H1 (cell line): ENCODE results near the gene FLCN. TPM values are rescaled to one million over a fixed set of nuclear protein-coding genes. Genes with fewer than 3 reads are reported as not detected.

Experiments used
- CTCF ChIA-PET: fragments of 300-600 bp; sonication (Branson Sonifier 250); formaldehyde crosslinking; loops from one replicate; lab custom pipeline; 2021; ENCODE audit not compliant: partially characterized antibody; lab: Charles Lee
- POLR2A ChIA-PET: fragments of 300-600 bp; sonication (Branson Sonifier 250); formaldehyde crosslinking; loops from one replicate; lab custom pipeline; 2021; ENCODE audit warnings: inconsistent platforms; ENCODE audit not compliant: partially characterized antibody; lab: Charles Lee
- DNase-seq, 2 experiments: peaks; one replicate each; pipeline versions ENCODE4 v3.0.0 to v3.0.0-alpha.2; 2010 to 2022; ENCODE audit warnings: low spot score in 2 of 2, low read depth in 1 of 2, mixed read lengths in 1 of 2
- FAIRE-seq: peaks from 2 replicates; lab custom pipeline; 2011; peaks lifted over from hg19 to GRCh38; lab: Jason Lieb, UNC
- H2AFZ ChIP-seq: 2 replicates; pipeline ENCODE4 v1.8.1; 2012; ENCODE audit warnings: low read length, inconsistent platforms
- H2AK5ac ChIP-seq: 2 replicates; pipeline ENCODE4 v1.6.1; 2013; ENCODE audit warnings: low read depth, low read length
- H2BK120ac ChIP-seq: replicated peaks from 2 replicates; pipeline ENCODE3; 2013; ENCODE audit warnings: low read depth, low read length, inconsistent platforms
- H2BK12ac ChIP-seq: 2 replicates; pipeline ENCODE4 v1.6.1; 2013; ENCODE audit warnings: low read depth, low read length
- H2BK15ac ChIP-seq: 2 replicates; pipeline ENCODE4 v1.6.1; 2013; ENCODE audit warnings: low read length
- H2BK20ac ChIP-seq: 2 replicates; pipeline ENCODE4 v1.6.1; 2013; ENCODE audit warnings: low read length
- H2BK5ac ChIP-seq: 2 replicates; pipeline ENCODE4 v1.6.1; 2013; ENCODE audit warnings: low read depth, low read length
- H3K14ac ChIP-seq: 2 replicates; pipeline ENCODE4 v1.6.1; 2013; ENCODE audit warnings: inconsistent platforms; ENCODE audit not compliant: insufficient read length
- H3K18ac ChIP-seq: 2 replicates; pipeline ENCODE4 v1.6.1; 2013; ENCODE audit warnings: low read length; ENCODE audit errors: extremely low read depth
- H3K23ac ChIP-seq: 2 replicates; pipeline ENCODE4 v1.6.1; 2013; ENCODE audit warnings: inconsistent platforms; ENCODE audit not compliant: insufficient read length
- H3K23me2 ChIP-seq: 2 replicates; pipeline ENCODE4 v1.6.1; 2013; ENCODE audit warnings: low read depth, low read length
- H3K27ac ChIP-seq: 2 replicates; pipeline ENCODE4 v1.6.1; 2011; ENCODE audit warnings: low read depth, low read length, inconsistent platforms
- H3K27me3 ChIP-seq, 4 experiments: replicated peaks in 1 of 4; 1 replicate in 1 of 4; 2 replicates in 3 of 4; pipeline versions ENCODE4 v1.6.1 to v1.8.1; 2011 to 2013; ENCODE audit warnings: low read length in 3 of 4, mild to moderate bottlenecking in 3 of 4, inconsistent platforms in 2 of 4, mixed read lengths in 2 of 4, moderate library complexity in 1 of 4; ENCODE audit not compliant: control insufficient read depth in 3 of 4, insufficient read depth in 3 of 4; ENCODE audit errors: extremely low read depth in 1 of 4
- H3K36me3 ChIP-seq, 4 experiments: 2 replicates each; pipeline versions ENCODE4 v1.6.1 to v1.8.1; 2011 to 2013; ENCODE audit warnings: mild to moderate bottlenecking in 4 of 4, low read length in 3 of 4, moderate library complexity in 2 of 4, control low read depth in 1 of 4, inconsistent platforms in 1 of 4; ENCODE audit not compliant: insufficient read depth in 4 of 4, control insufficient read depth in 2 of 4
- H3K4ac ChIP-seq: replicated peaks from 2 replicates; pipeline ENCODE3; 2013; ENCODE audit warnings: low read length, low read depth, mixed read lengths, inconsistent platforms; ENCODE audit not compliant: insufficient read length
- H3K4me1 ChIP-seq, 4 experiments: replicated peaks in 1 of 4; 1 replicate in 1 of 4; 2 replicates in 3 of 4; pipeline versions ENCODE4 v1.6.1 to v1.8.1; 2011 to 2013; ENCODE audit warnings: low read length in 3 of 4, inconsistent platforms in 2 of 4, mixed read lengths in 1 of 4; ENCODE audit not compliant: insufficient read depth in 4 of 4, control insufficient read depth in 3 of 4
- H3K4me2 ChIP-seq, 2 experiments: 2 replicates each; pipeline versions ENCODE4 v1.6.1 to v1.8.1; 2011 to 2013; ENCODE audit warnings: low read depth in 2 of 2, low read length in 2 of 2, control low read depth in 1 of 2, inconsistent platforms in 1 of 2, mild to moderate bottlenecking in 1 of 2; ENCODE audit not compliant: insufficient read depth in 1 of 2
- H3K4me3 ChIP-seq, 4 experiments: fragments of 200-600, 300-600 bp in 1 of 4; sonication (generic), shearing (Covaris generic), sonication (Bioruptor Twin) in 1 of 4; 2 replicates each; pipeline versions ENCODE4 v1.5.1 to v1.8.1; 2011 to 2016; ENCODE audit warnings: low read length in 4 of 4, low read depth in 3 of 4, control low read depth in 2 of 4, inconsistent platforms in 2 of 4, mild to moderate bottlenecking in 2 of 4, mixed read lengths in 1 of 4, moderate library complexity in 1 of 4; ENCODE audit not compliant: insufficient read depth in 2 of 4; ENCODE audit errors: extremely low read depth in 1 of 4
- H3K56ac ChIP-seq: replicated peaks from 2 replicates; pipeline ENCODE3; 2013; ENCODE audit warnings: low read depth, mild to moderate bottlenecking, mixed read lengths, low read length, inconsistent platforms; ENCODE audit not compliant: insufficient read length
- H3K79me1 ChIP-seq: 2 replicates; pipeline ENCODE4 v1.6.1; 2013; ENCODE audit warnings: low read depth, low read length, control low read depth
- H3K79me2 ChIP-seq, 2 experiments: 2 replicates each; pipeline versions ENCODE4 v1.6.1 to v1.8.1; 2012 to 2013; ENCODE audit warnings: low read length in 2 of 2, mild to moderate bottlenecking in 2 of 2, inconsistent platforms in 1 of 2; ENCODE audit not compliant: insufficient read depth in 2 of 2, control insufficient read depth in 1 of 2
- H3K9ac ChIP-seq, 4 experiments: replicated peaks in 1 of 4; 1 replicate in 1 of 4; 2 replicates in 3 of 4; pipeline versions ENCODE4 v1.6.1 to v1.8.1; 2011 to 2013; ENCODE audit warnings: low read depth in 3 of 4, low read length in 3 of 4, control low read depth in 2 of 4, mild to moderate bottlenecking in 2 of 4, moderate library complexity in 2 of 4, inconsistent platforms in 1 of 4; ENCODE audit errors: extremely low read depth in 1 of 4
- H3K9me3 ChIP-seq, 2 experiments: 2 replicates each; pipeline versions ENCODE4 v1.6.1 to v1.8.1; 2012 to 2013; ENCODE audit warnings: mild to moderate bottlenecking in 2 of 2, moderate library complexity in 2 of 2, control low read depth in 1 of 2, inconsistent platforms in 1 of 2, low read depth in 1 of 2, low read length in 1 of 2, mixed read lengths in 1 of 2; ENCODE audit not compliant: insufficient read depth in 2 of 2
- H4K20me1 ChIP-seq, 2 experiments: replicated peaks in 1 of 2; 2 replicates each; pipeline versions ENCODE3 to v1.8.1; 2011 to 2013; ENCODE audit warnings: inconsistent platforms in 2 of 2, low read length in 2 of 2, mild to moderate bottlenecking in 1 of 2; ENCODE audit not compliant: insufficient read depth in 2 of 2, control insufficient read depth in 1 of 2
- H4K5ac ChIP-seq: 2 replicates; pipeline ENCODE4 v1.6.1; 2013; ENCODE audit warnings: low read length, low read depth, mixed read lengths, inconsistent platforms; ENCODE audit not compliant: insufficient read length
- H4K8ac ChIP-seq: 2 replicates; pipeline ENCODE4 v1.8.0; 2013; ENCODE audit warnings: mild to moderate bottlenecking, moderate library complexity, low read length, inconsistent platforms; ENCODE audit not compliant: insufficient read depth; ENCODE audit errors: extremely low read depth
- H4K91ac ChIP-seq: replicated peaks from 2 replicates; pipeline ENCODE3; 2013; ENCODE audit warnings: low read length, mixed read lengths, inconsistent platforms; ENCODE audit not compliant: insufficient read length
- ATF3 ChIP-seq: IDR thresholded peaks from 2 replicates; pipeline ENCODE4 v1.6.1; 2011; ENCODE audit warnings: low read depth, mild to moderate bottlenecking, low read length; ENCODE audit not compliant: insufficient read depth
- BCL11A ChIP-seq, 2 experiments: IDR thresholded peaks; one replicate each; pipeline ENCODE4 v1.6.1; 2011; ENCODE audit warnings: low read depth in 2 of 2, low read length in 2 of 2, mild to moderate bottlenecking in 2 of 2
- CHD1 ChIP-seq: IDR thresholded peaks from 2 replicates; pipeline ENCODE4 v1.6.1; 2012; ENCODE audit warnings: low read depth, low read length, improper control_type of control experiment
- EGR1 ChIP-seq: IDR thresholded peaks from 2 replicates; pipeline ENCODE4 v1.6.1; 2011; ENCODE audit warnings: low read depth, low read length, borderline replicate concordance
- JUN ChIP-seq: IDR thresholded peaks from 2 replicates; pipeline ENCODE4 v1.6.1; 2011; ENCODE audit warnings: low read depth, mild to moderate bottlenecking, improper control_type of control experiment, low read length
- JUND ChIP-seq: IDR thresholded peaks from 2 replicates; pipeline ENCODE4 v1.6.1; 2011; ENCODE audit warnings: mild to moderate bottlenecking, improper control_type of control experiment, low read length
- POLR2A ChIP-seq, 2 experiments: IDR thresholded peaks; 1 replicate in 1 of 2; 2 replicates in 1 of 2; pipeline ENCODE4 v1.6.1; 2011; ENCODE audit warnings: low read depth in 2 of 2, low read length in 2 of 2, mild to moderate bottlenecking in 2 of 2; ENCODE audit errors: control extremely low read depth in 1 of 2
- POU5F1 ChIP-seq: IDR thresholded peaks from 2 replicates; pipeline ENCODE4 v1.6.1; 2011; ENCODE audit warnings: low read depth, mild to moderate bottlenecking, low read length, moderate library complexity
- RXRA ChIP-seq: IDR thresholded peaks from 2 replicates; pipeline ENCODE4 v1.6.1; 2011; ENCODE audit warnings: low read depth, mild to moderate bottlenecking, low read length, moderate library complexity; ENCODE audit not compliant: insufficient read depth
- SIRT6 ChIP-seq: IDR thresholded peaks from one replicate; pipeline ENCODE4 v1.7.1; 2012; ENCODE audit warnings: low read length, inconsistent platforms
- SP1 ChIP-seq: IDR thresholded peaks from 2 replicates; pipeline ENCODE4 v1.6.1; 2011; ENCODE audit warnings: low read depth, low read length
- TAF1 ChIP-seq: IDR thresholded peaks from 2 replicates; pipeline ENCODE4 v1.6.1; 2011; ENCODE audit warnings: mild to moderate bottlenecking, low read depth, low read length
- TCF12 ChIP-seq: IDR thresholded peaks from 2 replicates; pipeline ENCODE4 v1.6.1; 2011; ENCODE audit warnings: low read depth, mild to moderate bottlenecking, low read length
- ZNF274 ChIP-seq: IDR thresholded peaks from 2 replicates; pipeline ENCODE4 v1.7.0; 2012; ENCODE audit warnings: low read length, borderline replicate concordance; ENCODE audit errors: extremely low read depth
- WGBS, 2 experiments: shearing (Covaris generic) in 1 of 2; methylation state at CpG; one replicate each; pipeline versions ENCODE4 v1.1.6 to v1.1.7; 2013 to 2015; ENCODE audit warnings: low lambda C conversion rate in 2 of 2, mixed read lengths in 2 of 2, inconsistent platforms in 1 of 2, low coverage in 1 of 2, missing lambda C conversion rate in 1 of 2; ENCODE audit not compliant: insufficient replicate concordance in 2 of 2, insufficient coverage in 1 of 2, insufficient read length in 1 of 2; ENCODE audit errors: extremely low coverage in 1 of 2, missing lambda C conversion rate in 1 of 2; 5-methylcytosine and 5-hydroxymethylcytosine counted together
- polyA plus RNA-seq, 7 experiments: library from polyadenylated mRNA; depleted of rRNA in 3 of 7; stranded (reverse) in 5 of 7; unstranded in 2 of 7; fragments of >200 nt in 5 of 7; fragments of 200-250 nt in 2 of 7; gene quantifications; 1 replicate in 5 of 7; 2 replicates in 1 of 7; 4 replicates in 1 of 7; pipeline versions ENCODE4 v1.2.1 to v1.2.3, GENCODE V29; 2011 to 2013; ENCODE audit warnings: missing spikeins in 2 of 7, mixed read lengths in 2 of 7
- total RNA-seq: library from RNA; stranded (reverse); fragmentation: NEBNext Ultra II Directional; extraction: Animal tissue kit (Norgen Biotek cat#: 25700); gene quantifications from 2 replicates; pipeline ENCODE4 v1.2.1, GENCODE V29; 2021

The FLCN gene
- total and polyA plus RNA-seq, 2 of the 8 experiments (the other 6 are each of a cell fraction or from before 2014, with no cell fraction given) = 15.6 to 34.6 TPM

- no peak overlapping the region for H2AK5ac ChIP-seq
- no peak overlapping the region for H3K4me3 ChIP-seq
- H2BK12ac ChIP-seq = no peak overlapping the region
- H3K79me1 ChIP-seq = no peaks in the 10 kb centered on the region
- POLR2A ChIA-PET = no interaction called here
- H3K18ac ChIP-seq = no peak overlapping the region
- FAIRE-seq (no peak), DNase-seq (no peak)
- no peak overlapping the region for H2BK5ac ChIP-seq
- H3K14ac ChIP-seq = no peak overlapping the region
- no peaks in the 10 kb centered on the region for H3K23me2 ChIP-seq
- H3K4me1 ChIP-seq = no peaks in the 10 kb centered on the region
- 82% methylated on average over 3 of the region's 3 CpGs; no CpG with 5 or more reads in 1 of the 2 experiments for WGBS, 2 experiments
- no peaks in the 10 kb centered on the region for H3K79me2 ChIP-seq
- H3K23ac ChIP-seq = no peak overlapping the region
- no peak overlapping the region for H4K8ac ChIP-seq
- H2BK20ac ChIP-seq = no peak overlapping the region
- peaks cover 0 to 6% (median 2%) of the 10 kb centered on the region in 4 experiments; a peak in 3 of 8 replicates for H3K36me3 ChIP-seq
- CTCF ChIA-PET = interaction anchor here (0.9 kb wide), 1 partner anchor 185 kb away, joined by 3 read pairs; no protein-coding TSS in a partner anchor
- no peaks in the 10 kb centered on the region for H3K9me3 ChIP-seq
- H2BK15ac ChIP-seq = no peak overlapping the region
- H3K56ac ChIP-seq = no peak overlapping the region
- no peak overlapping the region for H3K4ac ChIP-seq
- no peak overlapping the region for H3K27ac ChIP-seq
- H2AFZ ChIP-seq = no peak overlapping the region
- no peak overlapping the region for H4K5ac ChIP-seq
- no peak overlapping the region for H3K9ac ChIP-seq
- H3K27me3 ChIP-seq = no peaks in the 10 kb centered on the region
- H3K4me2 ChIP-seq = no peak overlapping the region
- no peak overlapping the region for H2BK120ac ChIP-seq
- no peaks in the 10 kb centered on the region for H4K20me1 ChIP-seq
- H4K91ac ChIP-seq = no peak overlapping the region
- TF ChIP-seq POLR2A (IDR thresholded peaks at IDR 0.05; ENCODE audit: control extremely low read depth in 1 of 2, low read depth in 2 of 2, low read length in 2 of 2) (no peak), SIRT6 (no peak), JUND (no peak), ATF3 (no peak), TCF12 (no peak), EGR1 (no peak), ZNF274 (no peak), TAF1 (no peak), JUN (no peak), CHD1 (no peak), POU5F1 (no peak), RXRA (no peak), SP1 (no peak), BCL11A (IDR thresholded peaks at IDR 0.05; ENCODE audit: low read depth in 2 of 2, low read length in 2 of 2) (no peak)
Measured at GRCh38 chr17:17186051-17186450, 50.9 kb downstream of the FLCN start.
